Esophagus (tissue), 2 donors: ENCODE measurements around the gene EPN2. TPM values are rescaled to one million over a fixed set of nuclear protein-coding genes. Genes with fewer than 3 reads are reported as not detected.
A peak's percentile ranks its signal among the peaks of the same experiment; 100 is the strongest.
"Not testable (repeated sequence)": the region's sequence is repeated elsewhere in the genome, so short reads cannot be mapped to it uniquely, and the experiment has no call there.

Experiments used
- H3K27ac ChIP-seq, 2 donors: one replicate each; pipeline ENCODE4 v1.5.1; 2013; ENCODE audit warnings: low read depth in 2 of 2, mild to moderate bottlenecking in 2 of 2, inconsistent platforms in 1 of 2, low read length in 1 of 2, moderate library complexity in 1 of 2
- H3K27me3 ChIP-seq, 2 donors: one replicate each; pipeline ENCODE4 v1.6.1; 2013; ENCODE audit warnings: low read length in 2 of 2, control low read depth in 1 of 2, mild to moderate bottlenecking in 1 of 2; ENCODE audit not compliant: insufficient read depth in 2 of 2, control insufficient read depth in 1 of 2
- H3K36me3 ChIP-seq, 2 donors: one replicate each; pipeline ENCODE4 v1.6.1; 2013; ENCODE audit warnings: low read length in 1 of 2; ENCODE audit not compliant: control insufficient read depth in 2 of 2, insufficient read depth in 2 of 2
- H3K4me1 ChIP-seq, 2 donors: one replicate each; pipeline ENCODE4 v1.6.1; 2013; ENCODE audit warnings: low read length in 1 of 2; ENCODE audit not compliant: control insufficient read depth in 2 of 2, insufficient read depth in 2 of 2
- H3K4me3 ChIP-seq, 2 donors: one replicate each; pipeline ENCODE4 v1.5.1; 2013; ENCODE audit warnings: low read length in 2 of 2, mild to moderate bottlenecking in 2 of 2, low read depth in 1 of 2, moderate library complexity in 1 of 2
- H3K9me3 ChIP-seq, 2 donors: one replicate each; pipeline ENCODE4 v1.6.1; 2013; ENCODE audit warnings: mild to moderate bottlenecking in 2 of 2, low read depth in 1 of 2, low read length in 1 of 2, moderate library complexity in 1 of 2; ENCODE audit not compliant: control insufficient read depth in 2 of 2, insufficient read depth in 1 of 2
- WGBS, 2 donors: extraction: QIAGEN DNeasy Blood & Tissue Kit; methylation state at CpG; one replicate each; pipeline ENCODE4 v1.1.7; 2013; 5-methylcytosine and 5-hydroxymethylcytosine counted together
- polyA plus RNA-seq, 2 donors: library from polyadenylated mRNA; stranded (reverse); fragments of 200-250 nt; gene quantifications; one replicate each; pipeline ENCODE4 v1.2.3, GENCODE V29; 2013
- donor health status: healthy with polysubstance abuse.
- donor health status: Bipolar disorder and iron deficiency.

EPN2 gene
- polyA plus RNA-seq, 2 donors = 27.9 to 44.7 TPM

- not testable (repeated sequence) for H3K36me3 ChIP-seq, H3K27ac ChIP-seq, H3K27me3 ChIP-seq, H3K9me3 ChIP-seq, H3K4me1 ChIP-seq, H3K4me3 ChIP-seq
- no CpG with 5 or more reads among the region's 13 CpGs for WGBS, 2 donors
Measured at GRCh38 chr17:19216148-19216926, 20.8 kb upstream of the EPN2 start.

- not testable (repeated sequence) for H3K4me1 ChIP-seq, H3K27me3 ChIP-seq, H3K4me3 ChIP-seq, H3K9me3 ChIP-seq, H3K36me3 ChIP-seq, H3K27ac ChIP-seq
- WGBS, 2 donors = no CpG with 5 or more reads among the region's 2 CpGs
Measured at GRCh38 chr17:19218914-19219313, 18.3 kb upstream of the EPN2 start.

- H3K4me3 ChIP-seq, H3K27me3 ChIP-seq, H3K4me1 ChIP-seq, H3K27ac ChIP-seq, H3K9me3 ChIP-seq, H3K36me3 ChIP-seq: not testable (repeated sequence)
- no CpG with 5 or more reads among the region's 11 CpGs for WGBS, 2 donors
Measured at GRCh38 chr17:19219384-19219783, 17.8 kb upstream of the EPN2 start.

- H3K4me1 ChIP-seq, H3K4me3 ChIP-seq, H3K36me3 ChIP-seq, H3K27me3 ChIP-seq, H3K27ac ChIP-seq, H3K9me3 ChIP-seq: not testable (repeated sequence)
- WGBS, 2 donors = no CpG with 5 or more reads among the region's 8 CpGs
Measured at GRCh38 chr17:19220195-19220594, 17.0 kb upstream of the EPN2 start.

- H3K27ac ChIP-seq, H3K9me3 ChIP-seq, H3K27me3 ChIP-seq, H3K36me3 ChIP-seq, H3K4me3 ChIP-seq, H3K4me1 ChIP-seq: not testable (repeated sequence)
- WGBS, 2 donors = no CpG with 5 or more reads among the region's 12 CpGs
Measured at GRCh38 chr17:19226610-19227588, 10.3 kb upstream of the EPN2 start.

- H3K4me3 ChIP-seq, H3K27ac ChIP-seq, H3K27me3 ChIP-seq, H3K36me3 ChIP-seq, H3K4me1 ChIP-seq, H3K9me3 ChIP-seq: not testable (repeated sequence)
- 56 to 73% methylated on average over 3 of the region's 6 CpGs for WGBS, 2 donors
Measured at GRCh38 chr17:19234676-19235075, 2.5 kb upstream of the EPN2 start.

- not testable (repeated sequence) for H3K4me3 ChIP-seq, H3K36me3 ChIP-seq, H3K27ac ChIP-seq, H3K4me1 ChIP-seq, H3K27me3 ChIP-seq, H3K9me3 ChIP-seq
- WGBS, 2 donors = no CpG with 5 or more reads among the region's 32 CpGs
Measured at GRCh38 chr17:19236351-19237138, 621 bp upstream of the EPN2 start.

GRCh38 chr17:19237389-19238166 lies 412 bp downstream of the EPN2 start:
- 0 to 1% methylated on average over 35 to 59 of the region's 60 CpGs for WGBS, 2 donors
- Histone ChIP-seq H3K9me3 (no peaks in the 10 kb centered on the region), H3K4me3 (peak overlapping the region; percentile 88 to 89), H3K27me3 (no peaks in the 10 kb centered on the region), H3K4me1 (peaks cover 0 to 8% of the 10 kb centered on the region in 2 donors), H3K27ac (peak overlapping the region; percentile 87 to 92), H3K36me3 (no peaks in the 10 kb centered on the region)

- WGBS, 2 donors = 2 to 6% methylated on average over 21 of the region's 21 CpGs
- Histone ChIP-seq H3K4me1 (peaks cover 3 to 12% of the 10 kb centered on the region in 2 donors), H3K27ac (peak overlapping the region; percentile 87 to 92), H3K4me3 (peak overlapping the region; percentile 88 to 89), H3K27me3 (no peaks in the 10 kb centered on the region), H3K9me3 (no peaks in the 10 kb centered on the region), H3K36me3 (no peaks in the 10 kb centered on the region)
Measured at GRCh38 chr17:19238167-19238505, 970 bp downstream of the EPN2 start.
